NCI-H2227 (cell line): Measurements from ENCODE around the gene FGFBP3.
"Not testable (repeated sequence)": the region's sequence is repeated elsewhere in the genome, so short reads cannot be mapped to it uniquely, and the experiment has no call there.

Source experiments
- DNase-seq: peaks from one replicate; lab custom pipeline; 2025; ENCODE audit not compliant: unreplicated experiment; lab: John Stamatoyannopoulos, UW

FGFBP3 gene

GRCh38 chr10:91901784-91902677 lies 7.3 kb downstream of the FGFBP3 start:
- DNase-seq: no peak

- no peak for DNase-seq
Measured at GRCh38 chr10:91897421-91897820, 11.9 kb downstream of the FGFBP3 start.

- no peak for DNase-seq
Measured at GRCh38 chr10:91896212-91896756, 13.0 kb downstream of the FGFBP3 start.

- not testable (repeated sequence) for DNase-seq
Measured at GRCh38 chr10:91894261-91894685, 15.0 kb downstream of the FGFBP3 start.

- DNase-seq: no peak
Measured at GRCh38 chr10:91893051-91893450, 16.2 kb downstream of the FGFBP3 start.

GRCh38 chr10:91891125-91892001 lies 17.9 kb downstream of the FGFBP3 start:
- no peak for DNase-seq

- DNase-seq: peak; percentile 86
Measured at GRCh38 chr10:91887272-91888076, 21.8 kb downstream of the FGFBP3 start.

GRCh38 chr10:91886954-91887271 lies 22.4 kb downstream of the FGFBP3 start:
- no peak for DNase-seq

- no peak for DNase-seq
Measured at GRCh38 chr10:91885362-91886079, 23.8 kb downstream of the FGFBP3 start.

- DNase-seq: no peak
Measured at GRCh38 chr10:91884536-91884935, 24.8 kb downstream of the FGFBP3 start.

GRCh38 chr10:91883549-91884444 lies 25.5 kb downstream of the FGFBP3 start:
- peak; percentile 60 for DNase-seq

GRCh38 chr10:91880310-91880709 lies 29.0 kb downstream of the FGFBP3 start:
- DNase-seq: no peak

GRCh38 chr10:91879515-91880170 lies 29.6 kb downstream of the FGFBP3 start:
- no peak for DNase-seq

GRCh38 chr10:91875779-91876178 lies 33.5 kb downstream of the FGFBP3 start:
- DNase-seq: no peak

- no peak for DNase-seq
Measured at GRCh38 chr10:91875156-91875555, 34.1 kb downstream of the FGFBP3 start.

GRCh38 chr10:91865562-91866081 lies 43.7 kb downstream of the FGFBP3 start:
- DNase-seq: no peak

- DNase-seq: no peak
Measured at GRCh38 chr10:91864744-91865143, 44.5 kb downstream of the FGFBP3 start.

- DNase-seq: no peak
Measured at GRCh38 chr10:91864099-91864498, 45.2 kb downstream of the FGFBP3 start.
